Panc1 (cell line): ENCODE measurements around the gene PDS5B.

ENCODE experiments used
- POLR2AphosphoS5 ChIP-seq: IDR thresholded peaks from 2 replicates; pipeline ENCODE4 v1.6.1; 2012; ENCODE audit warnings: mild to moderate bottlenecking, low read depth, low read length, moderate library complexity
- TF ChIP-seq, protein P1 (sequence below): fragments of 450-650 bp; IDR thresholded peaks from 2 replicates; pipeline ENCODE4 v1.5.1; 2017; ENCODE audit warnings: mild to moderate bottlenecking

DNA sequence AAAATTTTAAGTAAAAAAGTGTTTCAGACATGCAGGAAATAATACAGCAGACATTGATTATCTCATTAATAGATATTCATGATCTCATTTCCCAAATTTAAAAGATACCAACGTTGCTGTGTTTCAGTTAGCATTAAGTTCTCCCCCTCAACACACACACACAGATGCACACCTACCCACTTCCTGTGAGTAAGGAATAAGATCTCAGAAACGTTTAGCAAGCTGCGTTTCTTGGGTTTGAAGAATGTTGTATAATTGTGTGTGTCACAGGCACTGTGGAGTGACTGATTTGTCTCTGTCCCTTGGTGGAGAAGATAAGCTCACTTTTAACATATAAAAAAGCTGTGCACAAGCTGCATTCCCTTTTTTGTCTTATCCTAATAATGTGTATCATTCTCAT is 196.8 kb downstream of the PDS5B start:
- TF ChIP-seq, protein P1, sequence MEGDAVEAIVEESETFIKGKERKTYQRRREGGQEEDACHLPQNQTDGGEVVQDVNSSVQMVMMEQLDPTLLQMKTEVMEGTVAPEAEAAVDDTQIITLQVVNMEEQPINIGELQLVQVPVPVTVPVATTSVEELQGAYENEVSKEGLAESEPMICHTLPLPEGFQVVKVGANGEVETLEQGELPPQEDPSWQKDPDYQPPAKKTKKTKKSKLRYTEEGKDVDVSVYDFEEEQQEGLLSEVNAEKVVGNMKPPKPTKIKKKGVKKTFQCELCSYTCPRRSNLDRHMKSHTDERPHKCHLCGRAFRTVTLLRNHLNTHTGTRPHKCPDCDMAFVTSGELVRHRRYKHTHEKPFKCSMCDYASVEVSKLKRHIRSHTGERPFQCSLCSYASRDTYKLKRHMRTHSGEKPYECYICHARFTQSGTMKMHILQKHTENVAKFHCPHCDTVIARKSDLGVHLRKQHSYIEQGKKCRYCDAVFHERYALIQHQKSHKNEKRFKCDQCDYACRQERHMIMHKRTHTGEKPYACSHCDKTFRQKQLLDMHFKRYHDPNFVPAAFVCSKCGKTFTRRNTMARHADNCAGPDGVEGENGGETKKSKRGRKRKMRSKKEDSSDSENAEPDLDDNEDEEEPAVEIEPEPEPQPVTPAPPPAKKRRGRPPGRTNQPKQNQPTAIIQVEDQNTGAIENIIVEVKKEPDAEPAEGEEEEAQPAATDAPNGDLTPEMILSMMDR = no peak
- TF ChIP-seq POLR2AphosphoS5 = no peak
